Neuronal stem cell (in vitro differentiated cells): ENCODE measurements around the gene SNX25.

ENCODE experiments used
- DNase-seq: peaks from one replicate; pipeline ENCODE4 v3.0.0-alpha.2; 2013; ENCODE audit warnings: low spot score
- H2AFZ ChIP-seq: one replicate; pipeline ENCODE4 v1.6.1; 2013; ENCODE audit warnings: mild to moderate bottlenecking, low read length, inconsistent platforms
- H2AK5ac ChIP-seq: 2 replicates; pipeline ENCODE4 v1.6.1; 2013; ENCODE audit warnings: low read depth, mild to moderate bottlenecking, inconsistent platforms, low read length, moderate library complexity, mixed read lengths
- H2BK120ac ChIP-seq: 2 replicates; pipeline ENCODE4 v1.6.1; 2013; ENCODE audit warnings: low read depth, mild to moderate bottlenecking, inconsistent platforms, low read length, moderate library complexity, mixed read lengths
- H2BK12ac ChIP-seq: one replicate; pipeline ENCODE4 v1.6.1; 2013; ENCODE audit warnings: low read length, inconsistent platforms
- H2BK15ac ChIP-seq: 2 replicates; pipeline ENCODE4 v1.6.1; 2013; ENCODE audit warnings: mild to moderate bottlenecking, low read length, inconsistent platforms, mixed read lengths
- H2BK5ac ChIP-seq: one replicate; pipeline ENCODE4 v1.6.1; 2013; ENCODE audit warnings: inconsistent platforms, mild to moderate bottlenecking, low read length, moderate library complexity
- H3K14ac ChIP-seq: one replicate; pipeline ENCODE4 v1.6.1; 2013; ENCODE audit warnings: low read length, inconsistent platforms
- H3K18ac ChIP-seq: 2 replicates; pipeline ENCODE4 v1.6.1; 2013; ENCODE audit warnings: low read length, inconsistent platforms
- H3K23ac ChIP-seq: 2 replicates; pipeline ENCODE4 v1.6.1; 2013; ENCODE audit warnings: low read depth, mild to moderate bottlenecking, mixed read lengths, low read length, inconsistent platforms; ENCODE audit not compliant: poor library complexity
- H3K27ac ChIP-seq: replicated peaks from 3 replicates; pipeline ENCODE4 v1.5.1; 2013; ENCODE audit warnings: low read length, inconsistent platforms
- H3K27me3 ChIP-seq, 3 experiments: 2 replicates each; pipeline ENCODE4 v1.6.1; 2013; ENCODE audit warnings: low read length in 3 of 3, mild to moderate bottlenecking in 2 of 3, inconsistent platforms in 1 of 3, low read depth in 1 of 3, mixed read lengths in 1 of 3, moderate library complexity in 1 of 3; ENCODE audit not compliant: control insufficient read depth in 3 of 3, insufficient read depth in 3 of 3
- H3K36me3 ChIP-seq, 2 donors: replicated peaks in 1 of 2; 2 replicates each; pipeline ENCODE4 v1.6.1; 2013; ENCODE audit warnings: low read length in 2 of 2; ENCODE audit not compliant: control insufficient read depth in 2 of 2, insufficient read depth in 2 of 2
- H3K4ac ChIP-seq: 2 replicates; pipeline ENCODE4 v1.6.1; 2013; ENCODE audit warnings: inconsistent platforms, mild to moderate bottlenecking, low read length, moderate library complexity
- H3K4me1 ChIP-seq, 2 donors: 1 replicate in 1 of 2; 2 replicates in 1 of 2; pipeline ENCODE4 v1.6.1; 2013; ENCODE audit warnings: low read length in 2 of 2, low read depth in 1 of 2; ENCODE audit not compliant: control insufficient read depth in 2 of 2, insufficient read depth in 1 of 2
- H3K4me2 ChIP-seq: one replicate; pipeline ENCODE4 v1.6.1; 2013; ENCODE audit warnings: mild to moderate bottlenecking, low read length, inconsistent platforms; ENCODE audit not compliant: insufficient read depth, poor library complexity, severe bottlenecking
- H3K4me3 ChIP-seq, 2 donors: 2 replicates each; pipeline ENCODE4 v1.5.1; 2013; ENCODE audit warnings: low read length in 2 of 2, mild to moderate bottlenecking in 2 of 2, inconsistent platforms in 1 of 2, moderate library complexity in 1 of 2
- H3K79me1 ChIP-seq: one replicate; pipeline ENCODE4 v1.6.1; 2013; ENCODE audit warnings: low read depth, mild to moderate bottlenecking, inconsistent platforms, low read length, moderate library complexity
- H3K9ac ChIP-seq: one replicate; pipeline ENCODE4 v1.6.1; 2013; ENCODE audit warnings: mild to moderate bottlenecking, low read depth, low read length, inconsistent platforms; ENCODE audit not compliant: poor library complexity
- H3K9me3 ChIP-seq, 2 donors: replicated peaks in 1 of 2; 2 replicates each; pipeline versions ENCODE3 to v1.6.1; 2013; ENCODE audit warnings: low read length in 2 of 2, mild to moderate bottlenecking in 2 of 2, inconsistent platforms in 1 of 2, low read depth in 1 of 2, mixed read lengths in 1 of 2, moderate library complexity in 1 of 2; ENCODE audit not compliant: control insufficient read depth in 2 of 2, insufficient read depth in 1 of 2
- H4K8ac ChIP-seq: one replicate; pipeline ENCODE4 v1.6.1; 2013; ENCODE audit warnings: low read depth, mild to moderate bottlenecking, inconsistent platforms, low read length, moderate library complexity
- H4K91ac ChIP-seq: one replicate; pipeline ENCODE4 v1.6.1; 2013; ENCODE audit warnings: low read length, low read depth, mild to moderate bottlenecking, inconsistent platforms; ENCODE audit not compliant: poor library complexity
- WGBS, 2 donors: extraction: QIAGEN DNeasy Blood & Tissue Kit; methylation state at CpG; one replicate each; pipeline ENCODE4 v1.1.7; 2013; ENCODE audit warnings: missing lambda C conversion rate in 2 of 2, mixed read lengths in 1 of 2; ENCODE audit not compliant: insufficient read length in 2 of 2, insufficient replicate concordance in 1 of 2; ENCODE audit errors: extremely low coverage in 2 of 2; 5-methylcytosine and 5-hydroxymethylcytosine counted together

Gene SNX25

GRCh38 chr4:185259719-185260118, 50.3 kb downstream of the SNX25 start:
- Histone ChIP-seq H2BK5ac (no peak overlapping the region), H3K4me3 (no peak overlapping the region), H4K91ac (no peak overlapping the region), H2BK15ac (no peak overlapping the region), H3K36me3 (peaks cover 3 to 8% of the 10 kb centered on the region in 2 donors), H3K18ac (no peak overlapping the region), H3K14ac (no peak overlapping the region), H4K8ac (no peak overlapping the region), H3K79me1 (peaks cover 2% of the 10 kb centered on the region), H2AFZ (no peak overlapping the region), H2AK5ac (no peak overlapping the region), H3K23ac (no peak overlapping the region), H3K9me3 (no peaks in the 10 kb centered on the region), H3K27me3 (no peaks in the 10 kb centered on the region), H2BK120ac (no peak overlapping the region), H3K4me1 (peaks cover 0 to 5% of the 10 kb centered on the region in 2 donors), H3K27ac (no peak overlapping the region), H3K9ac (no peak overlapping the region), H2BK12ac (no peak overlapping the region), H3K4ac (no peak overlapping the region), H3K4me2 (no peak overlapping the region)
- WGBS, 2 donors: no CpG with 5 or more reads among the region's 8 CpGs
- no peak for DNase-seq

GRCh38 chr4:185261946-185262345, 52.5 kb downstream of the SNX25 start:
- Histone ChIP-seq H2BK12ac (no peak overlapping the region), H3K4me3 (no peak overlapping the region), H2BK120ac (no peak overlapping the region), H4K8ac (no peak overlapping the region), H2AK5ac (no peak overlapping the region), H2BK15ac (no peak overlapping the region), H3K9ac (no peak overlapping the region), H2AFZ (no peak overlapping the region), H3K36me3 (peaks cover 3 to 16% of the 10 kb centered on the region in 2 donors), H3K79me1 (peaks cover 2% of the 10 kb centered on the region), H3K23ac (no peak overlapping the region), H3K27me3 (no peaks in the 10 kb centered on the region), H4K91ac (no peak overlapping the region), H3K14ac (no peak overlapping the region), H3K4ac (no peak overlapping the region), H2BK5ac (no peak overlapping the region), H3K4me1 (peaks cover 3 to 5% of the 10 kb centered on the region in 2 donors), H3K4me2 (no peak overlapping the region), H3K27ac (no peak overlapping the region), H3K18ac (no peak overlapping the region), H3K9me3 (no peaks in the 10 kb centered on the region)
- no peak for DNase-seq
- WGBS, 2 donors: no CpG with 5 or more reads among the region's 4 CpGs

- H2AFZ ChIP-seq: no peak overlapping the region
- peaks cover 3 to 28% of the 10 kb centered on the region in 2 donors for H3K36me3 ChIP-seq
- no peak overlapping the region for H3K18ac ChIP-seq
- peaks cover 3 to 5% of the 10 kb centered on the region in 2 donors for H3K4me1 ChIP-seq
- H2BK120ac ChIP-seq: no peak overlapping the region
- no peak overlapping the region for H3K4ac ChIP-seq
- peaks cover 2% of the 10 kb centered on the region for H3K79me1 ChIP-seq
- H3K27me3 ChIP-seq: no peaks in the 10 kb centered on the region
- H2BK15ac ChIP-seq: no peak overlapping the region
- no peak overlapping the region for H4K91ac ChIP-seq
- H3K4me2 ChIP-seq: no peak overlapping the region
- H3K23ac ChIP-seq: no peak overlapping the region
- no peak overlapping the region for H3K27ac ChIP-seq
- H3K4me3 ChIP-seq: no peak overlapping the region
- H2BK5ac ChIP-seq: no peak overlapping the region
- no peak overlapping the region for H3K14ac ChIP-seq
- H4K8ac ChIP-seq: no peak overlapping the region
- no peak overlapping the region for H3K9ac ChIP-seq
- no peak overlapping the region for H2AK5ac ChIP-seq
- no CpG with 5 or more reads among the region's 2 CpGs for WGBS, 2 donors
- H2BK12ac ChIP-seq: no peak overlapping the region
- no peak for DNase-seq
- H3K9me3 ChIP-seq: no peaks in the 10 kb centered on the region
These were observed 54.0 kb downstream of the SNX25 start for GRCh38 chr4:185263419-185263818.

- H3K79me1 ChIP-seq: peaks cover 2% of the 10 kb centered on the region
- peaks cover 5 to 31% of the 10 kb centered on the region in 2 donors for H3K36me3 ChIP-seq
- H3K23ac ChIP-seq: no peak overlapping the region
- H2AK5ac ChIP-seq: no peak overlapping the region
- peaks cover 0 to 3% of the 10 kb centered on the region in 2 donors for H3K4me1 ChIP-seq
- no peaks in the 10 kb centered on the region for H3K9me3 ChIP-seq
- H3K4me2 ChIP-seq: no peak overlapping the region
- DNase-seq: no peak
- H2BK120ac ChIP-seq: no peak overlapping the region
- no peak overlapping the region for H4K91ac ChIP-seq
- no peak overlapping the region for H3K4me3 ChIP-seq
- no peak overlapping the region for H3K27ac ChIP-seq
- H3K18ac ChIP-seq: no peak overlapping the region
- H2BK12ac ChIP-seq: no peak overlapping the region
- H3K9ac ChIP-seq: no peak overlapping the region
- H3K4ac ChIP-seq: no peak overlapping the region
- no peak overlapping the region for H2BK15ac ChIP-seq
- no peak overlapping the region for H4K8ac ChIP-seq
- H2AFZ ChIP-seq: no peak overlapping the region
- no peak overlapping the region for H2BK5ac ChIP-seq
- WGBS, 2 donors: no CpG with 5 or more reads among the region's 1 CpG
- no peak overlapping the region for H3K14ac ChIP-seq
- H3K27me3 ChIP-seq: no peaks in the 10 kb centered on the region
These were observed 56.5 kb downstream of the SNX25 start for GRCh38 chr4:185265942-185266341.
